Anterior cingulate cortex (tissue), 58 donors: ENCODE measurements around the gene BNIP3.

Experiments used
- DNase-seq, 58 donors: peaks; one replicate each; lab custom pipeline; 2025; lab: John Stamatoyannopoulos, UW

BNIP3 gene

DNA sequence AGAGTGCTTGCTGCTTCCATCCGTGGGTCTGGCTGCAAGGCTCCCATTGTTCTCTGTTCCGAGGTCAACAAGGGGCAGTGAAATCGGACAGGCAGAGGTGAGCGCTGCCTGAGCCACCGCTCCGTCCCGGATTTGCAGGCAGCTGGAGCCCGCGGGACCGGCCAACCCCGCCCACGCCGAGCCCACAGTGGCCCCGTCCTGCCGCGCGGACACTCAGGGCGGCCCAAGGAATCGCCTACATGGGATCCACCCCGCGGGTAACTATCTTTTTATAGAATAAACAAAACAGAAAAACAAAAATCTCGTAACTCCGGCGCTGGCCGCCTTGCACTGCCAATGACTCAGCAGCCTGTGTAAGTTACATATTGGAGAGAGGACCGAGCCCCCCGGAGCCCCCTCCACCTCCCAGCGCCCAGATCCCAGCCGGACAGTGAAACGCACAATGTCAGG is 1.9 kb downstream of the BNIP3 start:
- DNase-seq, result peak in 3 of 58 donors; percentile 27 to 51 (median 36)

DNA sequence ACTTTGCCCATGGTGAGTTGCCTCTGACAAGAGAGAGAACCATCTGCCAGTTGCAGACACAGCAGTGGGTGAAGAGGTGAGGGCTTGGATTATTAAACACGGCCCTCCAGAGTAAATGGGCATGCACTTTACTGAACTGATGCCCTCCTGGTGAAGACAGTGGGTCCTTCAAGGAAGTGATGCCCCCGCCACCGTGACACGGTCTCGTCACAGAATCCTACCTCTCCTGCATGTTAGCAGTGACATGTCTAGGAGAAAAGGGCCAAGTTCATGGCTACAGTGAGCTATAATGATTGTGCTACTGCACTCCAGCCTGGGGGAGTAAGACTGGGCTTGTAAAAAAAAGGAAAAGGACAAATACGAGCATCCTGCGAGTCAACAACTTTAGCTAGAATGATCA is 2.4 kb downstream of the BNIP3 start:
- no peak for DNase-seq

DNA sequence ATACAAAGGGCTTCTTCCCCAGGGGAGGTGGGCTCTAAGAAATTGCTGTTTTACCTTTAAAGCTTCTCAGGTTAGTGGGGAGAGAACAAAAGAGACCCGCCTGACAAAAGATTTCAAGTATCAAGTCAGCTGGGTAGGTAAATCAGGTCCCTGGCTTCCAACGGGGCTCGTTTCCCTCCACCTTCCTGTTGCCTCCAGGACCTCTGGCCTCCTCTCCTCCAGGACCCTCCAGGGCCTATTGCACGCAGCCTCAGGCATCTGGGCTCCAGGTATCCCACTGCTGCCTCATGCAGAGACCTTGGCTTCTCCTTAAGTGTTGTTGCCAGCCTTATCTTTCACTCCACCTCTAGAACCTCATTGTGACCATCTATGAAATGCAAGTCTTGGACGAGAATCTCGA is 2.9 kb downstream of the BNIP3 start:
- no peak for DNase-seq

DNA sequence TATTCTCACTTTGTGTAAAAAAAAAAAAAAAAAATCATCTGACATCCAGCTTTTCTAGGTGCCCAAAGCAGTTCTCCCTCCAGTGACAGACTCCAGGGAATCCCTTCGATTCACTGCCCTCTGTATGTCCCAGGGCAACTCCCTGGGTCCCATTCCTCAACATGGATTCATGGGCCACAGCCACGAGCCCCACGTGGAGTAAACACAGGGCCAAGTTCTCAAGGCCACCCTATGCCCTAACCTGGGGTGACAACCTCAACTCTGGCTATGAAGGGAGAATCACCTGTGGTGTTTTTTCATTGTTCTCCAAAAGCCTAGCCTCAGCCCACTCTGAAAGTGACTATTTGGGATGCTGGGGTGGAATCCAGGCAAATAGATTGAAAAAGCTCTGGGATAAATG is 3.4 kb downstream of the BNIP3 start:
- no peak for DNase-seq

GRCh38 chr10:131977323-131978096 is 4.2 kb downstream of the BNIP3 start:
- DNase-seq, result no peak

DNA sequence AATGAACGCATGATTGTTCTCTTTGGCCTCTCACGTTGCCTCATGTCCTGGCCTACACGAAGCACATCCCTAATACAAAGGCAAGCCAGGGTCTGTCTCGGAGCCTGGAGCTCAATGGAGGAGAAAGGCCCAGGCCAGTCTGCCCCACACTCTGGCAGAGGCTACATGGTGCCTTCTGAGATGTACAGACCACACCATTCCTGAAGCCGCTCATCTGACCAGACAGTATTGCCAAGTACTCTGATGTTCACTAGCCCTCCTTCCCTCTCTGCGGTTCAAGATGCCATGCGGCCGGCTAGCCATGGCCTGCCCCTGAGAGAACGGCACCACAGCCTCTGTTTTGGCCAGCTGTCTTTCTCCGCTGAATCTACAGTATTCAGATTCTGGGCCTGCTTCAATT is 5.9 kb downstream of the BNIP3 start:
- DNase-seq, result no peak

- no peak for DNase-seq
Observed at GRCh38 chr10:131975003-131975402, 6.7 kb downstream of the BNIP3 start.

DNA sequence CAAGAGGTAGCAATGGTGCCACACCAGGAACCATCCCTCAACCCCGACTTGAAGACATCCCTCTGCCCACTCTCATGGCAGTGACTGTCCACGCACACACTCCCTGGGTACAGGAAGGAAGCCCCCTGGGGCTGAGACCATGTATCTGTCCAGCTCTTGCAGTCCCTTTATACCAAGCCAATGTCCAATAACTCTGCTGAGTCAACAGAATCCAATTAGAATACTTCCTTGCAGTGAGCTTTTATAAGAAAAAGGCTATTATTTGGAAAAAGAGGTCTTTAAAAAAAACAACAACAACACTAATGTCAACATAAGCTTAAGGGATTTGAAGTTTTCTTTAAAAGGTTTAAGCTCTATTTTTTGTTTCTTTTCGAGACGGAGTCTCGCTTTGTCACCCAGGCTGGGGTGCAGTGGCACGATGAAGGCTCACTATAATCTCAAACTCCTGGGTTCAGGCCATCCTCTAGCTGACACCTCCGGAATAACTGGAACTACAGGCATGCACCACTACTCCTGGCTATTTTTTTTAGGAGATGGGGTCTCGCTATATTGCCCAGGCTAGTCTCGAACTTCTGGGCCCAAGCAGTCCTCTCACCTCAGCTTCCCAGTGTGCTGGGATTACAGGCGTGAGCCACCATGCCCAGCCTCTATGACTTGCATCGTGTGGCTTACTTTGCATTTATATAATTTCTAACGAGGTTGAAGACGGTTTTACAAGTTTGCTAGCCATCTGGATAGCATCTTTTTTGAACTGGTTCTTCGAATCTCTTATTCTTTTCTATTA is 7.5 kb downstream of the BNIP3 start:
- DNase-seq, result no peak

DNA sequence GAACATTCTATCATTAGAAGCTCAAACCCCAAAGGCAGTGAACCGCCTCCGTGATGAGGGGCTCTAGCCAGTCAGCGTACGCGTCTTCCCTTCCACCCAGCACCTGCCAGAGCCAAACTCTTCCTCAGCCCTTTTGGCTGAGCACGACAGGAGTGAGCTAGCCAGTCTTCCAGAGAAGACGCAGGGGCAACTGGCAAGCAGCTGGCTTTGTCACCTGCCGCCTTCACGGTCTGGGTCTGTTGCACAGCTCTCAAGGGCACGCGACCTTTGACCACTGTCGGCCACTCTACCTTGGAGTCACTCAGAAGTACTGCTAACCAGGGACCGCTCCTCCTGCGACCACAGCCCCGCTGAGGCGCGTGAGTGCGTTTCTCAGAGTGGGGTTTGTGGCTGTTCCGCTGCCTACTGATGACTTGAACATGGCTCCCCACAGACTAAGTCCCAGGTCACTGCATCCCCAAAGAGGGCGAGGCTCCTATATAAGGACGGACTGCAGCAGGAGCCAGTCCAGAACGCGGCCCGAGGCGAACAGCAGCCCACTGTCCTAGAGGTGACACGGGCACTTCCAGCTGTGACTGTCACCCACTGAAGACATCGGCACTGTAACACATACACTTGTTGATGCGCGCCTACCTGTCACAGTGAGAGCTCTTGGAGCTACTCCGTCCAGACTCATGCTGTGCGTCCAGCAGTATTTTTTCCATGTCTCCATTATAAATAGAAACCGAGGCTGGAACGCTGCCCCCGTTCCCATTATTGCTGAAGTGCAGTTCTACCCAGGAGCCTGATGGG is 8.4 kb downstream of the BNIP3 start:
- DNase-seq, result no peak

- DNase-seq, result peak in 14 of 58 donors; percentile 21 to 65 (median 37)
Observed at GRCh38 chr10:131972474-131973071, 9.2 kb downstream of the BNIP3 start.

GRCh38 chr10:131971591-131971990 is 10.1 kb downstream of the BNIP3 start:
- no peak for DNase-seq

DNA sequence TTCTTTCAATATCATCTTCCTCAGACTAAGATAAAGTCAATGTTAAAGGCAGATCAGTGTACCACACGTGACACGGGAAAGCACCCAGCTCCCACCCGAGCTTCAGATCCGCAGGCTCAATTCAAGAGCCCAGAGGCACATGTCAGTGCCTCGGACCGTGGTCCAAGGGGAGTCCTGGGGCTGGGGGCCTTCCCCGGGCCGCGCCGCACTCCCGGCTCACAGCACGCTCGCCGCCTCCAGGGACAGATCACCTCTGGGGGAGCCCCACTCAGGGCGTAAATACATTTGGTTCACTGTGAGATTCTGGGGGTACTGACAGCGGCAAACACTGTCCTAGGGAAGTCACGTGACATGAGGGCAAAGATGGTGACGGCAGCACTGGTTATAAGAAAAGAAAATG is 10.8 kb downstream of the BNIP3 start:
- DNase-seq, result no peak

DNA sequence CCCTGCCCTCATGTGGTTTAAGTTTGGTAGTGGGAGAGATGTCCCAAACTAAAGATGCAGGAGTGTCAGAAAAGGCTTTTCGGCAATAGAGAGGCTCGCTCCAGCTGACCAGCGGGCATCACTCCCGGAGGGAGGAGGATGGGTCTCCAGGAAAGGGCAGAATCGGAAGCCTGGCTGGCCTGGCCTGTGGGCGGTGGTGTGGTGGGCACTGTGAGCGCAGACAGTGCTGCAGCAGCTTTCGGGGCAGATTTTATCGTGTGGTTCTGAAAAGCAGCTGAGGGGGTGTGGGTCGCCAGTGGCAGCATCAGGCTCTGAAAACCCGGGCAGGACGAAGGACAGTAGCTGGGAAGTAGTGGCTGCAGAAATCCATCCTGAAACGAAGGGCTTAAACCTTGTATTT is 12.8 kb downstream of the BNIP3 start:
- no peak for DNase-seq

- no peak for DNase-seq
Observed at GRCh38 chr10:131964298-131964697, 17.4 kb downstream of the BNIP3 start.

DNA sequence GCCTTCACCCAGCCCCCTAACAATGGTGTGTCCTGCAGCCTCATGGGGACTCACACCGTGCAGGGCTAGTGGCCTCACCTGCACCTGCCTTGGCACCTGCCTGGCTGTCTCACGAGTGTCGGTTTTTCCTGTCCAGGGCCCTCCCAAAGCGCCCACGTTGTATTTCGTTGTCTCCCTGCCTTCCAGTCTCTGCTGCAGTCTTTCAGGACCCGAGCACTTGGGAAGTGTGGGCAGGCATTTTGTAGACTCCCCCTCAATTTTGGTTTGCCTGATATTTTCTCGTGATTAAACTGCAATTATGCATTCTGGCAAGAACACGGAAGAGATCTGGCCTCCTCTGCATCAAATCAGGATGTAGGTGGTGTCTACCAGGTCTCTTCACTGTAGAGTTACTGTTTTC is 17.9 kb downstream of the BNIP3 start:
- no peak for DNase-seq

DNA sequence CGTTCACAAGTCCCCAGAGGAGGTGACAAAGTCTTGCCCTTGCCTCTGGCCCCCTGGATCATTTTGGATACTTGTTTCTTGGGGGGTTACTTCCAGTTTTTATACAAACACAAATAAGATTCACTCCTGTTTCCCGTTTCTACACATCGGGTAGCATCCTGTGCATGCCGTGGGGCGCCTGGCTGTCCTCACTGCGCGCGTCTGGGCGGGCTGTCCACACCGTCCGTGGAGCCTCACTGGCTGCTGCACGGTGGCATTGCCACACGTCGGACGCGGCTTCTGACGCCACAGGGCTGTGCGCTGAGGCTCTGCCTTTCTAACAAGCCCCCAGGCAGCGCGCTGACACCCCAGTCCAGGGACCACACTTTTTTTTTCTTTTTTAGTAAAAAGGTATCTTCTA is 18.4 kb downstream of the BNIP3 start:
- no peak for DNase-seq

DNA sequence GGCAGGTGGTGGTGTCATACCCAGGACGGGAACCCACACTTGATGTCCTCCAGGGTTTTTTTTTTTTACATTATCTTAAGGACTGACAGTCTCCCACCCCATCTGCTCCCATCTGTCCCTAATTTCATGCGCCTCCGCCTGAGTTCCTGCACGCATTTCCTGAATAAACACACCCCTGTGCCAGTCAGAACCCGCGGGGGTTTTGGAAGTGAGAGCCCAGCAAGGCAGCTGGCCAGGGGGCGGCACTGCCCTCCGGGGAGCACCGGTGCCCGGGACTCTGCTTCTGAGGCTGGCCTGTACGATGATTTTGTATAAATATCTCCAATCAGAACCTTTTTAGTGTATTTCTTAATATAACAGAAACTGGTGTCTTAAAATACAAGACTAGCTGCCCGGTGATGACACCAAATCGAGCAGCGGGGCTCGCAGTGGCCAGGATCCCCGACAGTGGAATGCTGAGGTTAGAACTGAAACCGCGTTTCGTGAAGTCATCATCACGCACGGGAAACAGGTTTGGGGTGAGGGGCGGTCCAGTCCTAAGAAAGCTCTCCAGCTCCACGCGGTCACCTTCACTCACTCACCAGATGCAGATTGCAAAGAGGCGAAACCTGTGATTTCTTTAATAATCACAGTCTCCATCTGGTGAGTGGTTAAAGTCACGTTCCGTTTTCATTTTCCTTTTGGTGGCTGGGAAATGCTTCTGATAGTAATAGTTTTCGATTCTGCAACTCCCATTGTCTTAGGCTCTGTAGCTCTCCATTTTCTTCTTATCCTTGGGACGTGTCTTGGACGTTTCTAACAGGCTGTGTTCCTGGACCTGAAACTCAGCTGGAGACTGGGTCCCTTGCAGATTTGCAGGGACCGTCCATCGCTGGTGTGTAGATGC is 19.7 kb downstream of the BNIP3 start:
- DNase-seq, result peak in 8 of 58 donors; percentile 20 to 62 (median 30)

DNA sequence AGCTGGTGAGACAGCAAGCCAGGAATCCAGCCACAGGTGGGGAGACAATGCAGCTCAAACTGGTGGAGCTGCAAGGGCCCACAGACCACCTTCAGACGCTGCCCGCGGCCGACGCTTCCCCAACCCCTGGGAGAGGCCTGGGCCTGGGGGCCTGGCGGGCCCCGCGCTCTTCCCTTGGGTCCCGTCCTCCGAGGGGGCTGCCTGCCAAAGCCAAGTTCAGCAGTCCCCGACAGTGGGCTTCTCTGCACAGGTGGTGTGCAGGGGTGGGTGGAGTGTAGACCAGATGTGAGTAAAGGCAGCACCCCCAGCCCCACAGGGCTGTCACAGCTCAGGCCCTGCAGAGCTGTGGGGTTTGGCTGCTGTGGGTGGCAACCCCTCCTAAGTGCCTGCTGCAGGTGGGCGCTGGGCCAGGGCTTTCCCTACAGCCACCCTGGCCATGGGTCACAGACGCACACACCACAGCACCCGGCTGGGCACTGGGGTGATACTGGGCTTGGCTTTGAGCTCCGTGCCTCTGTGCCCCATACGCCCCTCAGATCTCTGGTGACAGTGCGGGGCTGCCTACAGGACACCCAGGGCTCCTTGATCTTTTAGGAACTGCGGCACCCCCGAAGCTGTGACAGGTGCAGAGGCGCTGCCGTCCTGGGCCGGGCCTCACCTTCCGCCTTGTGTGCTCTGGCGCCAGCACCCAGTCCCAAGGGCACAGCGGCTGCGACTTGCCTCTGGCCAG is 20.5 kb downstream of the BNIP3 start:
- no peak for DNase-seq

- no peak for DNase-seq
Observed at GRCh38 chr10:131960631-131961046, 21.1 kb downstream of the BNIP3 start.
